Heart left ventricle (tissue), 13 donors: Measurements from ENCODE around the gene NFATC1.

Source experiments
- CTCF ChIP-seq, 12 donors: fragments of 200-600 bp; sonication (generic) in 4 of 12; IDR thresholded peaks; one replicate each; pipeline versions ENCODE4 v1.5.0 to v1.8.0; 2018 to 2022; ENCODE audit warnings: antibody characterized with exemption in 12 of 12, mild to moderate bottlenecking in 5 of 12
- POLR2A ChIP-seq, 2 donors: fragments of 450-650 bp; IDR thresholded peaks; one replicate each; pipeline ENCODE4 v1.6.1; 2017; ENCODE audit warnings: antibody characterized with exemption in 2 of 2, mild to moderate bottlenecking in 2 of 2, moderate library complexity in 2 of 2
- donor health status: ischemic (EF 13 %, LVEDD 7.1; RV severe dilation, severe dysfunction).
- donor health status: DM: no; HTN: yes; CAD: no.
- donor health status: DM: no; HTN: no; CAD: no.
- donor health status: ischemic (EF 25% LVEDD 6.9; RV normal size, moderate dysfunction).
- donor health status: ischemic (EF 25% LVEDD 5.7; RV mildly dilated, moderate dysfunction).
- donor health status: ischemic (EF 35%, LVEDD 5.7; RV mildly dilated, moderate dysfunction).
- donor health status: nonischemic (EF 11% LVEDD 7.7; RV severe dilation, severe dysfunction).
- donor health status: DM: yes; HTN: yes; CAD: no.
- donor health status: PGD.
- donor health status: ischemic (EF 29% LVEDD 5.4; RV normal size, mild dysfunction).
- donor health status: nonischemic (EF 23%, LVEDD 6.1; RV moderate dilation, normal function).

GRCh38 chr18:79511671-79512301 is 116.1 kb downstream of the NFATC1 start:
- TF ChIP-seq CTCF (IDR thresholded peaks at IDR 0.05) = no peak
- no peak for TF ChIP-seq POLR2A (IDR thresholded peaks at IDR 0.05)
